H1 (cell line): ENCODE results near the gene TRIOBP. TPM values are rescaled to one million over a fixed set of nuclear protein-coding genes. Genes with fewer than 3 reads are reported as not detected.

Source experiments
- CTCF ChIA-PET: fragments of 300-600 bp; sonication (Branson Sonifier 250); formaldehyde crosslinking; loops from one replicate; lab custom pipeline; 2021; ENCODE audit not compliant: partially characterized antibody; lab: Charles Lee
- POLR2A ChIA-PET: fragments of 300-600 bp; sonication (Branson Sonifier 250); formaldehyde crosslinking; loops from one replicate; lab custom pipeline; 2021; ENCODE audit warnings: inconsistent platforms; ENCODE audit not compliant: partially characterized antibody; lab: Charles Lee
- DNase-seq, 2 experiments: peaks; one replicate each; pipeline versions ENCODE4 v3.0.0 to v3.0.0-alpha.2; 2010 to 2022; ENCODE audit warnings: low spot score in 2 of 2, low read depth in 1 of 2, mixed read lengths in 1 of 2
- FAIRE-seq: peaks from 2 replicates; lab custom pipeline; 2011; peaks lifted over from hg19 to GRCh38; lab: Jason Lieb, UNC
- H2AFZ ChIP-seq: 2 replicates; pipeline ENCODE4 v1.8.1; 2012; ENCODE audit warnings: low read length, inconsistent platforms
- H2AK5ac ChIP-seq: 2 replicates; pipeline ENCODE4 v1.6.1; 2013; ENCODE audit warnings: low read depth, low read length
- H2BK120ac ChIP-seq: replicated peaks from 2 replicates; pipeline ENCODE3; 2013; ENCODE audit warnings: low read depth, low read length, inconsistent platforms
- H2BK12ac ChIP-seq: 2 replicates; pipeline ENCODE4 v1.6.1; 2013; ENCODE audit warnings: low read depth, low read length
- H2BK15ac ChIP-seq: 2 replicates; pipeline ENCODE4 v1.6.1; 2013; ENCODE audit warnings: low read length
- H2BK20ac ChIP-seq: 2 replicates; pipeline ENCODE4 v1.6.1; 2013; ENCODE audit warnings: low read length
- H2BK5ac ChIP-seq: 2 replicates; pipeline ENCODE4 v1.6.1; 2013; ENCODE audit warnings: low read depth, low read length
- H3K14ac ChIP-seq: 2 replicates; pipeline ENCODE4 v1.6.1; 2013; ENCODE audit warnings: inconsistent platforms; ENCODE audit not compliant: insufficient read length
- H3K18ac ChIP-seq: 2 replicates; pipeline ENCODE4 v1.6.1; 2013; ENCODE audit warnings: low read length; ENCODE audit errors: extremely low read depth
- H3K23ac ChIP-seq: 2 replicates; pipeline ENCODE4 v1.6.1; 2013; ENCODE audit warnings: inconsistent platforms; ENCODE audit not compliant: insufficient read length
- H3K23me2 ChIP-seq: 2 replicates; pipeline ENCODE4 v1.6.1; 2013; ENCODE audit warnings: low read depth, low read length
- H3K27ac ChIP-seq: 2 replicates; pipeline ENCODE4 v1.6.1; 2011; ENCODE audit warnings: low read depth, low read length, inconsistent platforms
- H3K27me3 ChIP-seq, 4 experiments: replicated peaks in 1 of 4; 1 replicate in 1 of 4; 2 replicates in 3 of 4; pipeline versions ENCODE4 v1.6.1 to v1.8.1; 2011 to 2013; ENCODE audit warnings: low read length in 3 of 4, mild to moderate bottlenecking in 3 of 4, inconsistent platforms in 2 of 4, mixed read lengths in 2 of 4, moderate library complexity in 1 of 4; ENCODE audit not compliant: control insufficient read depth in 3 of 4, insufficient read depth in 3 of 4; ENCODE audit errors: extremely low read depth in 1 of 4
- H3K36me3 ChIP-seq, 4 experiments: 2 replicates each; pipeline versions ENCODE4 v1.6.1 to v1.8.1; 2011 to 2013; ENCODE audit warnings: mild to moderate bottlenecking in 4 of 4, low read length in 3 of 4, moderate library complexity in 2 of 4, control low read depth in 1 of 4, inconsistent platforms in 1 of 4; ENCODE audit not compliant: insufficient read depth in 4 of 4, control insufficient read depth in 2 of 4
- H3K4ac ChIP-seq: replicated peaks from 2 replicates; pipeline ENCODE3; 2013; ENCODE audit warnings: low read length, low read depth, mixed read lengths, inconsistent platforms; ENCODE audit not compliant: insufficient read length
- H3K4me1 ChIP-seq, 4 experiments: replicated peaks in 1 of 4; 1 replicate in 1 of 4; 2 replicates in 3 of 4; pipeline versions ENCODE4 v1.6.1 to v1.8.1; 2011 to 2013; ENCODE audit warnings: low read length in 3 of 4, inconsistent platforms in 2 of 4, mixed read lengths in 1 of 4; ENCODE audit not compliant: insufficient read depth in 4 of 4, control insufficient read depth in 3 of 4
- H3K4me2 ChIP-seq, 2 experiments: 2 replicates each; pipeline versions ENCODE4 v1.6.1 to v1.8.1; 2011 to 2013; ENCODE audit warnings: low read depth in 2 of 2, low read length in 2 of 2, control low read depth in 1 of 2, inconsistent platforms in 1 of 2, mild to moderate bottlenecking in 1 of 2; ENCODE audit not compliant: insufficient read depth in 1 of 2
- H3K4me3 ChIP-seq, 4 experiments: fragments of 200-600, 300-600 bp in 1 of 4; sonication (generic), shearing (Covaris generic), sonication (Bioruptor Twin) in 1 of 4; 2 replicates each; pipeline versions ENCODE4 v1.5.1 to v1.8.1; 2011 to 2016; ENCODE audit warnings: low read length in 4 of 4, low read depth in 3 of 4, control low read depth in 2 of 4, inconsistent platforms in 2 of 4, mild to moderate bottlenecking in 2 of 4, mixed read lengths in 1 of 4, moderate library complexity in 1 of 4; ENCODE audit not compliant: insufficient read depth in 2 of 4; ENCODE audit errors: extremely low read depth in 1 of 4
- H3K56ac ChIP-seq: replicated peaks from 2 replicates; pipeline ENCODE3; 2013; ENCODE audit warnings: low read depth, mild to moderate bottlenecking, mixed read lengths, low read length, inconsistent platforms; ENCODE audit not compliant: insufficient read length
- H3K79me1 ChIP-seq: 2 replicates; pipeline ENCODE4 v1.6.1; 2013; ENCODE audit warnings: low read depth, low read length, control low read depth
- H3K79me2 ChIP-seq, 2 experiments: 2 replicates each; pipeline versions ENCODE4 v1.6.1 to v1.8.1; 2012 to 2013; ENCODE audit warnings: low read length in 2 of 2, mild to moderate bottlenecking in 2 of 2, inconsistent platforms in 1 of 2; ENCODE audit not compliant: insufficient read depth in 2 of 2, control insufficient read depth in 1 of 2
- H3K9ac ChIP-seq, 4 experiments: replicated peaks in 1 of 4; 1 replicate in 1 of 4; 2 replicates in 3 of 4; pipeline versions ENCODE4 v1.6.1 to v1.8.1; 2011 to 2013; ENCODE audit warnings: low read depth in 3 of 4, low read length in 3 of 4, control low read depth in 2 of 4, mild to moderate bottlenecking in 2 of 4, moderate library complexity in 2 of 4, inconsistent platforms in 1 of 4; ENCODE audit errors: extremely low read depth in 1 of 4
- H3K9me3 ChIP-seq, 2 experiments: 2 replicates each; pipeline versions ENCODE4 v1.6.1 to v1.8.1; 2012 to 2013; ENCODE audit warnings: mild to moderate bottlenecking in 2 of 2, moderate library complexity in 2 of 2, control low read depth in 1 of 2, inconsistent platforms in 1 of 2, low read depth in 1 of 2, low read length in 1 of 2, mixed read lengths in 1 of 2; ENCODE audit not compliant: insufficient read depth in 2 of 2
- H4K20me1 ChIP-seq, 2 experiments: replicated peaks in 1 of 2; 2 replicates each; pipeline versions ENCODE3 to v1.8.1; 2011 to 2013; ENCODE audit warnings: inconsistent platforms in 2 of 2, low read length in 2 of 2, mild to moderate bottlenecking in 1 of 2; ENCODE audit not compliant: insufficient read depth in 2 of 2, control insufficient read depth in 1 of 2
- H4K5ac ChIP-seq: 2 replicates; pipeline ENCODE4 v1.6.1; 2013; ENCODE audit warnings: low read length, low read depth, mixed read lengths, inconsistent platforms; ENCODE audit not compliant: insufficient read length
- H4K8ac ChIP-seq: 2 replicates; pipeline ENCODE4 v1.8.0; 2013; ENCODE audit warnings: mild to moderate bottlenecking, moderate library complexity, low read length, inconsistent platforms; ENCODE audit not compliant: insufficient read depth; ENCODE audit errors: extremely low read depth
- H4K91ac ChIP-seq: replicated peaks from 2 replicates; pipeline ENCODE3; 2013; ENCODE audit warnings: low read length, mixed read lengths, inconsistent platforms; ENCODE audit not compliant: insufficient read length
- ASH2L ChIP-seq: fragments of 200-600, 300-600 bp; sonication (generic); IDR thresholded peaks from one replicate; pipeline ENCODE4 v1.7.1; 2017; ENCODE audit warnings: low read length
- EP300 ChIP-seq, 2 experiments: IDR thresholded peaks; 1 replicate in 1 of 2; 2 replicates in 1 of 2; pipeline ENCODE4 v1.6.1; 2011 to 2012; ENCODE audit warnings: low read depth in 2 of 2, low read length in 2 of 2, mild to moderate bottlenecking in 2 of 2, borderline replicate concordance in 1 of 2, inconsistent platforms in 1 of 2, moderate library complexity in 1 of 2
- KDM1A ChIP-seq: fragments of 200-600, 300-600 bp; sonication (generic); IDR thresholded peaks from 2 replicates; pipeline ENCODE4 v1.7.1; 2016; ENCODE audit warnings: mild to moderate bottlenecking, low read length, borderline replicate concordance
- POLR2AphosphoS5 ChIP-seq: IDR thresholded peaks from 2 replicates; pipeline ENCODE4 v1.6.1; 2011; ENCODE audit warnings: low read depth, low read length
- YY1 ChIP-seq: IDR thresholded peaks from 2 replicates; pipeline ENCODE4 v1.6.1; 2011; ENCODE audit warnings: low read depth, mild to moderate bottlenecking, low read length
- WGBS, 2 experiments: shearing (Covaris generic) in 1 of 2; methylation state at CpG; one replicate each; pipeline versions ENCODE4 v1.1.6 to v1.1.7; 2013 to 2015; ENCODE audit warnings: low lambda C conversion rate in 2 of 2, mixed read lengths in 2 of 2, inconsistent platforms in 1 of 2, low coverage in 1 of 2, missing lambda C conversion rate in 1 of 2; ENCODE audit not compliant: insufficient replicate concordance in 2 of 2, insufficient coverage in 1 of 2, insufficient read length in 1 of 2; ENCODE audit errors: extremely low coverage in 1 of 2, missing lambda C conversion rate in 1 of 2; 5-methylcytosine and 5-hydroxymethylcytosine counted together
- polyA plus RNA-seq, 7 experiments: library from polyadenylated mRNA; depleted of rRNA in 3 of 7; stranded (reverse) in 5 of 7; unstranded in 2 of 7; fragments of >200 nt in 5 of 7; fragments of 200-250 nt in 2 of 7; gene quantifications; 1 replicate in 5 of 7; 2 replicates in 1 of 7; 4 replicates in 1 of 7; pipeline versions ENCODE4 v1.2.1 to v1.2.3, GENCODE V29; 2011 to 2013; ENCODE audit warnings: missing spikeins in 2 of 7, mixed read lengths in 2 of 7
- total RNA-seq: library from RNA; stranded (reverse); fragmentation: NEBNext Ultra II Directional; extraction: Animal tissue kit (Norgen Biotek cat#: 25700); gene quantifications from 2 replicates; pipeline ENCODE4 v1.2.1, GENCODE V29; 2021

TRIOBP gene
- total and polyA plus RNA-seq, 2 of the 8 experiments (the other 6 are each of a cell fraction or from before 2014, with no cell fraction given), result 18.2 to 27.3 TPM

DNA sequence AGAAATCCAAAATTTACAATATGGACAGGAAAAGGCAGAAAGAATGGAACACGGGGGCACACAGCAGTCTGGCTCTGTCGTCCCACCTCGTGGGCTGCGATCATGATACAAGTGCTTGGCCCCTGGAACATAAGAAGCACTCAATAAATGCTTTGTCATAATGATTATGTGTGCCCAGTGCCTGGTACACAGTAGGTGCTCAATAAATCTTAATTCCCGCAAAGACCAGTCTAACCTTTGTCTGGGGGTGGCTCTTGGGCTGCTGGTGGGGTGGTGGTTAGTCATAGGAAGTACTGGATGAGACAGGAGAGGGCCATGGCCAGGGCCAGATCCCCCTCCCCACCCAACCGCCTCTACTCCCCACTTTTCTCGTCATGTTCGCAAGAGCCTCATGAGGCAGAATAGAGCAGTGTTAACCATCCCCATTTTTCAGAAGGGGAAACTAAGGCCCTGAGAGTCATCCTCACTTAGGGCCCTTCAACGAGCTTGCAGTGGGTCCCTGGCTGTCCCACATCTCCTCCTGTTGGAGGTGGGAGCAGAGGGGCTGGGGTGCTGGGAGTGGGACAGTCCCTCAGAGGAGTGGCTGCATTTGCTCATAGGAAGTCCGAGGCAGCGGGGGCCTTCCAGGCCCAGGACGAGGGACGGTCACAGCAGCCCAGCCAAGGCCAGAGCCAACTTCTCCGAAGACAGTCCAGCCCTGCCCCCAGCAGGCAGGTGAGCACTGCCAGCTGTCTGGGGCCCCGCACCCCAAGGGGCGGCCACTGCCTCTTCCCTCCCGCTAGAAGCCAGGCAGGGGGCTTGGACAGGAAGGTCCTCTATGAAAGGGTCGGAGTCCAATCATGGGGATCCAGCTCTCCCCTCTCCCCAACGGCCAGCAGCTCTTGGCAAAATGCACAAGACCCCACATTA is 36.1 kb downstream of the TRIOBP start:
- H4K8ac ChIP-seq, result peak overlapping the region; percentile 31; the same call in 1 of the 2 replicates
- WGBS, 2 experiments, result 81% methylated on average over 19 of the region's 19 CpGs; no CpG with 5 or more reads in 1 of the 2 experiments
- ChIA-PET POLR2A (interaction anchor here (0.8 to 2.2 kb wide), 5 partner anchors 12 to 74 kb away, joined by 3 to 7 read pairs (median 4); partner anchors contain the start of gene PDXP), CTCF (interaction anchor here (0.6 to 1.5 kb wide), 3 partner anchors 63 to 1046 kb away, joined by 3 to 4 read pairs (median 3); no protein-coding TSS in a partner anchor)
- no peak overlapping the region for H2BK20ac ChIP-seq
- no peaks in the 10 kb centered on the region for H3K4me1 ChIP-seq
- no peak overlapping the region for H3K27ac ChIP-seq
- FAIRE-seq (no peak), DNase-seq (no peak)
- H2BK12ac ChIP-seq, result no peak overlapping the region
- H3K27me3 ChIP-seq, result peaks cover 2 to 29% (median 24%) of the 10 kb centered on the region in 4 experiments
- no peak overlapping the region for H3K56ac ChIP-seq
- no peak overlapping the region for H3K9ac ChIP-seq
- H2BK120ac ChIP-seq, result no peak overlapping the region
- no peak overlapping the region for H3K23ac ChIP-seq
- no peak overlapping the region for H4K91ac ChIP-seq
- no peaks in the 10 kb centered on the region for H3K23me2 ChIP-seq
- no peak overlapping the region for H3K14ac ChIP-seq
- H3K36me3 ChIP-seq, result peaks cover 0 to 7% (median 4%) of the 10 kb centered on the region in 4 experiments; a peak in 2 of 8 replicates
- no peak overlapping the region for H3K4me2 ChIP-seq
- H3K79me2 ChIP-seq, result no peaks in the 10 kb centered on the region
- H2AFZ ChIP-seq, result no peak overlapping the region
- H4K20me1 ChIP-seq, result peaks cover 5 to 9% of the 10 kb centered on the region in 2 experiments
- TF ChIP-seq EP300 (IDR thresholded peaks at IDR 0.05; ENCODE audit: borderline replicate concordance in 1 of 2, low read depth in 2 of 2, low read length in 2 of 2), result no peak
- no peak for TF ChIP-seq YY1
- TF ChIP-seq ASH2L, result no peak
- no peak for TF ChIP-seq POLR2AphosphoS5
- peak; percentile 67 for TF ChIP-seq KDM1A
- H4K5ac ChIP-seq, result no peak overlapping the region
- no peak overlapping the region for H3K18ac ChIP-seq
- H2BK15ac ChIP-seq, result no peak overlapping the region
- H3K4me3 ChIP-seq, result no peak overlapping the region
- H3K9me3 ChIP-seq, result no peaks in the 10 kb centered on the region
- H3K4ac ChIP-seq, result no peak overlapping the region
- 0 out of 2 replicates have a peak overlapping the region, but pooled peaks have one; percentile 39 for H2AK5ac ChIP-seq
- H3K79me1 ChIP-seq, result no peaks in the 10 kb centered on the region
- H2BK5ac ChIP-seq, result no peak overlapping the region
